CD1c-positive myeloid dendritic cell (primary cell): ENCODE measurements around the gene NKX6-2.
"Not testable (repeated sequence)": the region's sequence is repeated elsewhere in the genome, so short reads cannot be mapped to it uniquely, and the experiment has no call there.

Experiments
- DNase-seq: peaks from one replicate; pipeline ENCODE4 v3.0.0-alpha.2; 2016; ENCODE audit errors: extremely low spot score

The NKX6-2 gene

DNA sequence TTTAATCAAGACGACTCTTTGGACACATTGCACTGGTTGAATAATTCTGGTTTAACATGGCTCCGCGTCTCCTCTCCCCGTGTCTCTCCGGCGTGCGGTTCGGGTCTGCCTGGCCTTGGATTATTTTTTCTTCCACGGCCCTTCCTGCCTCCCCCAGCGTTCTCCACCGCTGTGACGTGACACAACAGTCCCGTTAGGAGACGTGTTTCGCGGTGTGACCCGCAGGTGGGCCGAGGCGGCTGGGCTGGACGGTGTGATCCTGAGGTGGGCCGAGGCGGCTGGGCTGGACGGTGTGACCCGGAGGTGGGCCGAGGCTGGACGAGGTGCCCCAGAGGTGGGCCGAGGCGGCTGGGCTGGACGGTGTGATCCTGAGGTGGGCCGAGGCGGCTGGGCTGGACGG, 12.0 kb upstream of the NKX6-2 start:
- DNase-seq, result not testable (repeated sequence)

- DNase-seq, result no peak
These were observed 10.9 kb upstream of the NKX6-2 start for GRCh38 chr10:132796846-132797245.

DNA sequence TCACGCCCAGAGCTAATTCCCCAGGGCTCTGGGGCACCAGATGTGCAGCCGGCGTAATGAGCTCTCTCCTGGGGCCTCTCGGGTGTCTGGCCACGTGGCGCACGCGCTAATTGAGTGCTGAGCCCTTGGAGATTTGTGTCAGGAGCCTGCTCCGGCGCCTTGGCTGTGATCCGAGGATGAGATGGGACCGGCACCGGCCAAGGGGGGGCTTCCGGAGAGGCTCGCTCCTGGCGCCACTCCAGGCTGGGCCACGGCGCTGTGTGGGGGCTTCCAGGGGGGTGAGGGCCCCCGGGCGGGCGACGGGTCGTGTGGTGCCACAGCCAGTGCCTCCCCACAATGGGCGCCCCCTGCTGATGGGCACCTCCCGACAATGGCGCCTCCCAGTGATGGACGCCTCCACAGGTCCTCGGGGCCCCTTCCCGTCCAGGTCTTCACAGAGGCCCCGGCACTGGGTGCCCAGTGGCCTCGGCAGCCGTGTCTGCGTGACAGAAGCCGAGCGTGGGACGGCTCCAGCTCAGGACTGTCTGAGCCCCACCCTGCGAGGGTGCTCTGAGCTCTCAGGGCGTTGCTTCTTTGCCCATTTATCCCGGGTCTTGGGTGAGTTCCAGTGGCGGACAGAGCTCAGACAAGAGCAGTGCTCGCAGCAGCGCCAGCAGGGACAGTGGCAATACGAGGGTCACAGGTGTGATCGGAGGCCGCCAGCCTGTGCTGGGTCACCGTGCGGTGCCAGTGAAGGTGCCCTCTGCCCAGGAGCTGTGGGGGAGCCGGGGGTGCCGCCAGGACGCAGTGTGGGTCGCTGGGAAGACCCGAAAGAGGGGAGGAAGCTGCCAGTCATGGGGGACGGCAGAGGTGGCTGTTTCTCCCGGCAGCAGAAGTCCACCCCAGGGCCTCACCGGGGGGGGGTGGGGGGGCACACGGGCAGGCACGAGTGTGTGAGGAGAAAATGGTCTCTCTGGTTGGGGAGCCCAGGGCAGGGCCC, 8.2 kb upstream of the NKX6-2 start:
- no peak for DNase-seq

GRCh38 chr10:132793213-132793612, 7.3 kb upstream of the NKX6-2 start:
- DNase-seq, result no peak

- no peak for DNase-seq
These were observed 6.8 kb upstream of the NKX6-2 start for GRCh38 chr10:132792796-132793195.

- not testable (repeated sequence) for DNase-seq
These were observed 6.2 kb upstream of the NKX6-2 start for GRCh38 chr10:132792099-132792498.

DNA sequence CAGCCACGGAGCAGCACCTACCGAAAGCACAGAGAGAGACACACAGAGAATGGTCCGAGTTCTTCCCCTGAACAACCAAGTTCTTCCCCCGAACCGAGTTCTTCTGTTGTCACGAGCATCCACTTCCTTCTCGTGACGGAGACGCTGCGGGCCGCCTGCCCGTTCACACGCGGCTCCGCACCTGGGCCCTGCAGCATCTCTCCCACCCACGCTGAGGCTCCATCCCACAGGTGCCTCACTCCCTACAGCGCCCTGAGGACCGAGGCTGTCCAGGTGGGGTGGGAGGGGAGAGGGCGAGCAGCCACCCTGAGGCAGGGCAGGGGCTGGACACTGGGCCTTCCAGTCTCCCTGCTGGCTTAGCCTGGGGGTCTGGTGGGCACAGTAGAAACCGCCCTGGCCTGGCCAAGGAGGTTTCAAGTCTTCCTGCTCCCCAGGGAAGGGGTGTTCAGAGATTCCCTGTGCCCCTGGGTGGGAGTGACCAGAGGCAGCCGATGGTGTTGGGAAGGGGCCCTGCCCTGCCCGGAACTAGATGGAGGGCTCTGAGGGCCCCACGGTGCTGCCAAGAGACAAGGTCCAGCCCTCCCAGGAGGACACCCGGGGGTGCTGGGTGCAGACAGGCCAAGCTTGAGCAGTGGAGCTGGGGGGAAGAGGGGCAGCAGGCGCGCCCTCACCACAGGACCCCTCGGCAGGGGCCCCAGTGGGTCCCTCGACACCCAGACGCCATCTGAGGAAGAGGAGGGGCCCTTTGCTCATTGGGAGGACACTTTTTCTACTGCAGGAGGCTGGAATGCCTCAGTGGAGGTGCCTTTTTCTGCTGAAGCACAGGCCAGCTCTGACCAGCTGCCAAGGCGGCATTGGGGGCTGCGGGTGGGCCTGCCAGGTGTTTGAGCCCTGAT, 5.2 kb upstream of the NKX6-2 start:
- DNase-seq, result no peak

- no peak for DNase-seq
These were observed 4.5 kb upstream of the NKX6-2 start for GRCh38 chr10:132790470-132790869.

GRCh38 chr10:132789659-132790148, 3.8 kb upstream of the NKX6-2 start:
- no peak for DNase-seq

GRCh38 chr10:132788831-132789219, 2.9 kb upstream of the NKX6-2 start:
- no peak for DNase-seq

- DNase-seq, result peak; percentile 8
These were observed 2.4 kb upstream of the NKX6-2 start for GRCh38 chr10:132788180-132788830.

GRCh38 chr10:132787495-132788179, 1.7 kb upstream of the NKX6-2 start:
- no peak for DNase-seq

DNA sequence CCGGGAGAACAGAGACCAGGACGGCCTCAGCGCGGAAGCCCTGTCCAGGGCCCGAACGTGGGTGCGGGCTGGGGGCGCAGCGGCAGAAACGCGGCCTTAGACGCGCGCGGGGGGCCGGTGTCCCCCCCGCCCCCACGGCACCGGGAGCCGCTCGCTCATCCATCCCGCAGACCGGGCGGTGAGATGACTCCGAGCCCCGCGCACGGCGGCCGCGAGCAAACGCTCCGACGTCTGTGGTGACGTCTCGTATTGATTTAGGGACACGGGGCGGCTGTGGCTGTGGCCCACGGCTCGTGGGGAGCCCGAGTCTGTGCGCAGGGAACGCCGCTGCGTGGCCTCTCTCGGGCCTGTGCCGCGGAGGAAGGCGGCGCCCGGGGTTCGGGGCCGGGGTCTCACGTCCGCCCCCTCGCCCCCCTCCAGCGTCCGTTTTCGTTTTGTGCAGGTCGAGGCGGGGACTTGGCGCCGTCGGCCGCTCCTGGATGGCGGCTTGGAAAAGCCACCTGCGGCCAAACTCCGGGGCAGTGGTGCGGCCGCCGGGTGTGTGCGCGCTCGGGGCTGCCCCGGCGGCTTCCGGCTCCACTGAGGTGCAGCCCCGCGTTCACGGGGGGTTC, 1.0 kb upstream of the NKX6-2 start:
- no peak for DNase-seq

DNA sequence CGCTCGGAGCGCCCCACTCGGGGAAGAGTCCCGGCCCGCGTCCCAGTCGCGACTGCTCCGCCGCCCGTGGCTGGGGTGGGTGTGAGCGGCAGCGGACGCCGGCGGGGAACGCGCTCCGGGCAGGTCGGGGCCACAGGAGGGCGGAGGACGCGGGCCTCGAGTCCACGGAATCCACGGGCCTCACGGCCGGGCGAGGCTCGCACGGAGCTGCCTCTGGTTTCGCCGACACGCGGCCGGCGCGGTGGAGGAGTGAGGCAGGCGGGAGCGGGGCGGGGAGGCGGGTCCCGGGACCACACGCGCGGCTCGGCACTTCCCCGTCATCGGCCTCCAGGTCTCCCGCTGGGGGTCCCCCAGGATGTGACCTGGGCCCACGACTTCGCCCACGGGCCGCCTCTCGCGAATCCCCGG, 533 bp upstream of the NKX6-2 start:
- DNase-seq, result no peak

DNA sequence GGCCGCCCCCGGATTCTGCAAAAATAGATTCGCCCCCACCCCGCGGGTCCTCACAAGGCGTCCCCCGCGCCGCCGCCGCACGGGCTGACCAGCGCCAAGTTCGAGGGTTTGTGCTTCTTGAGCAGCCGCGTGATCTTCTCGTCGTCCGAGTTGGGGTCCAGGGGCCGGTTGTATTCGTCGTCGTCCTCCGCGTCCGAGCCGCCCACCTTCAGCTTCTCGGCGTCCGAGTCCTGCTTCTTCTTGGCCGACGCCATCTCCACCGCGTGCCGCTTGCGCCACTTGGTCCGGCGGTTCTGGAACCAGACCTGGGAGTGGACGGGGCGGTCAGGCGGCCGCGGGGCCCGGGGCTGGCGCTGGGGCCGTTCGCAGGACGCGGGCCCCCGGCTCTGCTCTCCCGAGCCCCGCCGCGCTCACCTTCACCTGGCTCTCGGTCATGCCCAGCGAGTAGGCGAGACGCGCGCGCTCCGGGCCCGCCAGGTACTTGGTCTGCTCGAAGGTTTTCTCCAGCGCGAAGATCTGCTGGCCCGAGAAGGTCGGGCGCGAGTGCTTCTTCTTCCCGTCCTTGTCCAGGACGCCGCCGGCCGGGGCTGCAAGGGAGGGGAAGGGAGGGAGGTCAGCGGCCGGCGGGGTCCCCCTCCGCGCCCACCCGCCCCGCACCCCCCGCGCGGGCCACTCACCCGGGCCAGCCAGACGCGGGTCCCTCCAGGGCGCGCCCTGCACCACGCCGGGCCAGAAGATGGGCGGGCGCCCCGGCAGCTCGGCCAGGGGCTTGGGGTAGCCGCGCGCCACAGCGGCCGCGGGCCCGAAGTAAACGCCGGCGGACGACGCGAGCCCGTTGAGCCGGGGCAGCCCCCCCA, 853 bp downstream of the NKX6-2 start:
- no peak for DNase-seq

GRCh38 chr10:132783940-132784865, 1.7 kb downstream of the NKX6-2 start:
- DNase-seq, result no peak

GRCh38 chr10:132783165-132783939, 2.6 kb downstream of the NKX6-2 start:
- DNase-seq, result no peak

DNA sequence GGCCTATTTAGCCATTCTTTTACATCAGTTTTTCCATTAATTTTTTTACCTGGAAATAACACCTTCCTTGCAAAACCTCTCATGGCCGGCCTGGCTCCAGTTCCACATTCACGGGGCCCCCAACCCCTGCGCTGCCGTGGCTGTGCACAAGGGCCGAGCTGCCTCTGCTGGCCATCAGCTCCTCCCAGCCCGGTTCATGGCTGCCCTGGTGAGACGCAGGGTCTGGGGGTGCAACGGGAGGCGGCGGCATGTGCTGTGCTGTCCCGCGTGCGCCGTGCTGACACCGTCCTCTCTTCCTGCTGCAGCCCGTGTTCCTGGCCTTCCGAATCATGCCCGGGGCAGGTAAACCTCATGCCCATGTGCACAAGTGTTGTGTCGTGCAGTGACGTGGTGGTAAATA, 4.4 kb downstream of the NKX6-2 start:
- no peak for DNase-seq
